ENCODE results near the gene PNMA8C. TPM values are rescaled to one million over a fixed set of nuclear protein-coding genes. Genes with fewer than 3 reads are reported as not detected.
A peak's percentile ranks its signal among the peaks of the same experiment; 100 is the strongest.

PNMA8C gene
- total RNA-seq, 2 donors from 2014 or later: 1.2 to 5.2 TPM

GRCh38 chr19:46453661-46454060 is 24.9 kb upstream of the PNMA8C start:
- TF ChIP-seq, protein P1, sequence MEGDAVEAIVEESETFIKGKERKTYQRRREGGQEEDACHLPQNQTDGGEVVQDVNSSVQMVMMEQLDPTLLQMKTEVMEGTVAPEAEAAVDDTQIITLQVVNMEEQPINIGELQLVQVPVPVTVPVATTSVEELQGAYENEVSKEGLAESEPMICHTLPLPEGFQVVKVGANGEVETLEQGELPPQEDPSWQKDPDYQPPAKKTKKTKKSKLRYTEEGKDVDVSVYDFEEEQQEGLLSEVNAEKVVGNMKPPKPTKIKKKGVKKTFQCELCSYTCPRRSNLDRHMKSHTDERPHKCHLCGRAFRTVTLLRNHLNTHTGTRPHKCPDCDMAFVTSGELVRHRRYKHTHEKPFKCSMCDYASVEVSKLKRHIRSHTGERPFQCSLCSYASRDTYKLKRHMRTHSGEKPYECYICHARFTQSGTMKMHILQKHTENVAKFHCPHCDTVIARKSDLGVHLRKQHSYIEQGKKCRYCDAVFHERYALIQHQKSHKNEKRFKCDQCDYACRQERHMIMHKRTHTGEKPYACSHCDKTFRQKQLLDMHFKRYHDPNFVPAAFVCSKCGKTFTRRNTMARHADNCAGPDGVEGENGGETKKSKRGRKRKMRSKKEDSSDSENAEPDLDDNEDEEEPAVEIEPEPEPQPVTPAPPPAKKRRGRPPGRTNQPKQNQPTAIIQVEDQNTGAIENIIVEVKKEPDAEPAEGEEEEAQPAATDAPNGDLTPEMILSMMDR (IDR thresholded peaks at IDR 0.05): no peak
- no peak for DNase-seq (ENCODE audit: low spot score)

GRCh38 chr19:46452186-46452585 is 23.4 kb upstream of the PNMA8C start:
- ATAC-seq (ENCODE audit: insufficient number of reproducible peaks, low FRiP score, low read depth) (no peak), DNase-seq (ENCODE audit: low spot score) (no peak)
- no peaks in the 10 kb centered on the region for H3K9me3 ChIP-seq
- H3K27me3 ChIP-seq (replicated peaks; ENCODE audit: insufficient read depth): no peaks in the 10 kb centered on the region
- H3K4me3 ChIP-seq: no peak overlapping the region
- H3K4me1 ChIP-seq (ENCODE audit: control insufficient read depth in 1 of 2, low read depth in 2 of 2): peaks cover 8 to 67% of the 10 kb centered on the region in 2 donors
- peak overlapping the region; percentile 75 to 94 for H3K27ac ChIP-seq
- TF ChIP-seq, protein P1 (IDR thresholded peaks at IDR 0.05): no peak
- no peaks in the 10 kb centered on the region for H3K36me3 ChIP-seq

More at GRCh38 chr19:46453661-46454060, 24.9 kb upstream of the PNMA8C start:
- no peaks in the 10 kb centered on the region for H3K36me3 ChIP-seq
- peaks cover 8 to 57% of the 10 kb centered on the region in 2 donors for H3K4me1 ChIP-seq (ENCODE audit: control insufficient read depth in 1 of 2, low read depth in 2 of 2)
- peak overlapping the region; percentile 2 to 34 for H3K27ac ChIP-seq
- ATAC-seq (ENCODE audit: insufficient number of reproducible peaks, low FRiP score, low read depth): no peak
- no peak overlapping the region for H3K4me3 ChIP-seq
- no peaks in the 10 kb centered on the region for H3K27me3 ChIP-seq (replicated peaks; ENCODE audit: insufficient read depth)
- H3K9me3 ChIP-seq: no peaks in the 10 kb centered on the region

DNA sequence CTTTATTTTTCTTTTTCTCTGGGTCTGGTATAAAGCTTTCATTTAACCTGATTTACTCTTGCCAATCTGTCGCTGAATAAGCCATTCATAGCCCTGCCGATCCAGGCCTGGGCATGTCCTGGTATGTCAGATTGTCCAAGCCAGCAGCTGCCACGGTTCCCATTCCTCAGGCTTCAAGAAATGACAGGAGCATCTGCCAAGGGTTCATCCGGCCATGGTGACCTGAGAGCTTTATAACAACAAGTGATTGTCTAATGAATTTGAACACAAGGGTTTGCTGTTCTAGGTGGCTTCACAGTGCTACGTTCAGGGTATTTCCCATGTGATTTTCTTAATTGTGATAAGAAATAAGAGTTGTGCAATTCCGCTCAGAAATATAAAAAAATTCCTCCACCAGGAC is 22.6 kb upstream of the PNMA8C start:
- DNase-seq (ENCODE audit: low spot score): no peak
- no peak for ATAC-seq (ENCODE audit: insufficient number of reproducible peaks, low FRiP score, low read depth)
- H3K4me3 ChIP-seq: no peak overlapping the region
- no peaks in the 10 kb centered on the region for H3K9me3 ChIP-seq
- peak overlapping the region; percentile 75 to 94 for H3K27ac ChIP-seq
- peaks cover 8 to 66% of the 10 kb centered on the region in 2 donors for H3K4me1 ChIP-seq (ENCODE audit: control insufficient read depth in 1 of 2, low read depth in 2 of 2)
- no peaks in the 10 kb centered on the region for H3K27me3 ChIP-seq (replicated peaks; ENCODE audit: insufficient read depth)
- H3K36me3 ChIP-seq: no peaks in the 10 kb centered on the region
- TF ChIP-seq, protein P1 (IDR thresholded peaks at IDR 0.05): no peak

DNA sequence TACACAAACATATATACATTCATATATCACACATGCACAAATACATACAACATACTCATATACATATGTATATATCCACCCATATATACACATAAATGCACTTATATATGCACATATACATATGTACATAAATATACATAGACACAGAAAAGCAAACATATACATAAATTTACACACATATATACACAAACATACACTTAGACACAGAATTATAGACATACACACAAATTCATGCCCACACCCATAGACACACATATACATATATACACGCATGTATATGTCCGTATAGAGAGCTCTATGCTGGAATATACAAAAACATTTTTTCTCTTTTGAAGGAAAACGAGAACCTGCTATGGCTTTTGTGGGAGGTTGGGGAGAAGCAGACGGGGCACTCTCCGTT is 22.0 kb upstream of the PNMA8C start:
- Histone ChIP-seq H3K27ac (peak overlapping the region; percentile 75 to 94), H3K4me1 (ENCODE audit: control insufficient read depth in 1 of 2, low read depth in 2 of 2) (peaks cover 8 to 62% of the 10 kb centered on the region in 2 donors), H3K36me3 (no peaks in the 10 kb centered on the region), H3K9me3 (no peaks in the 10 kb centered on the region), H3K4me3 (no peak overlapping the region), H3K27me3 (replicated peaks; ENCODE audit: insufficient read depth) (no peaks in the 10 kb centered on the region)
- TF ChIP-seq, protein P1 (IDR thresholded peaks at IDR 0.05): no peak
- ATAC-seq (ENCODE audit: insufficient number of reproducible peaks, low FRiP score, low read depth) (no peak), DNase-seq (ENCODE audit: low spot score) (no peak)

GRCh38 chr19:46449228-46449627 is 20.5 kb upstream of the PNMA8C start:
- H3K9me3 ChIP-seq: no peaks in the 10 kb centered on the region
- ATAC-seq (ENCODE audit: insufficient number of reproducible peaks, low FRiP score, low read depth): no peak

More at GRCh38 chr19:46449228-46449627, 20.5 kb upstream of the PNMA8C start:
- peak overlapping the region; percentile 75 to 94 for H3K27ac ChIP-seq
- peaks cover 8 to 64% of the 10 kb centered on the region in 2 donors for H3K4me1 ChIP-seq (ENCODE audit: control insufficient read depth in 1 of 2, low read depth in 2 of 2)
- no peak overlapping the region for H3K4me3 ChIP-seq
- no peaks in the 10 kb centered on the region for H3K36me3 ChIP-seq
- TF ChIP-seq, protein P1 (IDR thresholded peaks at IDR 0.05): no peak
- H3K27me3 ChIP-seq (replicated peaks; ENCODE audit: insufficient read depth): no peaks in the 10 kb centered on the region
- no peak for DNase-seq (ENCODE audit: low spot score)
